Fibroblast of pulmonary artery (primary cell): ENCODE measurements around the gene NT5E.

ENCODE experiments used
- DNase-seq: peaks from one replicate; pipeline ENCODE4 v3.0.0-alpha.2; 2010; ENCODE audit warnings: low read depth
- H3K4me3 ChIP-seq: replicated peaks from 2 replicates; pipeline ENCODE4 v1.5.1; 2011; ENCODE audit warnings: low read depth, mild to moderate bottlenecking, control low read depth, low read length, moderate library complexity
- TF ChIP-seq, protein P1 (sequence below): IDR thresholded peaks from 2 replicates; pipeline ENCODE4 v1.5.1; 2011; ENCODE audit warnings: mild to moderate bottlenecking, control low read depth, low read length, inconsistent platforms; ENCODE audit errors: missing control alignments

NT5E gene

DNA sequence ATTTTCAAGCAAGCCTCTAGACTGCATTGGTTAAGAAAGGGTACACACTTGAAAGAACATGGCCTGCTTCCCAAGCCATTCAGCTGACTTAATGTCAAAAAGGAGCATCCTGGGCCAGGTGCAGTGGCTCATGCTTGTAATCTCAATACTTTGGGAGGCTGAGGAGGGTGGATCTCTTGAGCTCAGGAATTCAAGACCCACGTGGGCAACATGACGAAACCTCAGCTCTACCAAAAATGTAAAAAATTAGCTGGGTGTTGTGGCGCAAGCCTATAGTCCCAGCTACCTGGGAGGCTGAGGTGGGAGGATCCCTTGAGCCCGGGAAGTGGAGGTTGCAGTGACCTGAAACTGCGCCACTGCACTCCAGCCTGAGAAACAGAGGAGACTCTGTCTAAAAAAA lies 26.9 kb upstream of the NT5E start:
- TF ChIP-seq, protein P1, sequence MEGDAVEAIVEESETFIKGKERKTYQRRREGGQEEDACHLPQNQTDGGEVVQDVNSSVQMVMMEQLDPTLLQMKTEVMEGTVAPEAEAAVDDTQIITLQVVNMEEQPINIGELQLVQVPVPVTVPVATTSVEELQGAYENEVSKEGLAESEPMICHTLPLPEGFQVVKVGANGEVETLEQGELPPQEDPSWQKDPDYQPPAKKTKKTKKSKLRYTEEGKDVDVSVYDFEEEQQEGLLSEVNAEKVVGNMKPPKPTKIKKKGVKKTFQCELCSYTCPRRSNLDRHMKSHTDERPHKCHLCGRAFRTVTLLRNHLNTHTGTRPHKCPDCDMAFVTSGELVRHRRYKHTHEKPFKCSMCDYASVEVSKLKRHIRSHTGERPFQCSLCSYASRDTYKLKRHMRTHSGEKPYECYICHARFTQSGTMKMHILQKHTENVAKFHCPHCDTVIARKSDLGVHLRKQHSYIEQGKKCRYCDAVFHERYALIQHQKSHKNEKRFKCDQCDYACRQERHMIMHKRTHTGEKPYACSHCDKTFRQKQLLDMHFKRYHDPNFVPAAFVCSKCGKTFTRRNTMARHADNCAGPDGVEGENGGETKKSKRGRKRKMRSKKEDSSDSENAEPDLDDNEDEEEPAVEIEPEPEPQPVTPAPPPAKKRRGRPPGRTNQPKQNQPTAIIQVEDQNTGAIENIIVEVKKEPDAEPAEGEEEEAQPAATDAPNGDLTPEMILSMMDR: no peak
- no peak for DNase-seq
- H3K4me3 ChIP-seq: no peak overlapping the region

DNA sequence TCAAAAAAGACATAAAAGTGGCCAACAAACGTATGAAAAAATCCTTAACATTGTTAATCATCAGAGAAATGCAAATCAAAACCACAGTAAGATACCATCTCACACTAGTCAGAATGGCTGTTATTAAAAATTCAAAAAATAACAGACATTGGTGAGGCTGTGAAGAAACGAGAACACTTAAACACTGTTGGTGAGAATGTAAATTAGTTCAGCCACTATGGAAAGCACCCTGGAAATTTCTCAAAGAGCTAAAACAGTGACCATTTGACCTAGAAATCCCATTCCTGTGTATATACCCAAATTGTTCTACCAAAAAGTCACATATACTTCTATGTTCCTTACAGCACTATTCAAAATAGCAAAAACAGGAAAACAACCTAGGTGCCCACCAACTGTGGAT lies 24.9 kb upstream of the NT5E start:
- TF ChIP-seq, protein P1: no peak
- no peak for DNase-seq
- no peak overlapping the region for H3K4me3 ChIP-seq

DNA sequence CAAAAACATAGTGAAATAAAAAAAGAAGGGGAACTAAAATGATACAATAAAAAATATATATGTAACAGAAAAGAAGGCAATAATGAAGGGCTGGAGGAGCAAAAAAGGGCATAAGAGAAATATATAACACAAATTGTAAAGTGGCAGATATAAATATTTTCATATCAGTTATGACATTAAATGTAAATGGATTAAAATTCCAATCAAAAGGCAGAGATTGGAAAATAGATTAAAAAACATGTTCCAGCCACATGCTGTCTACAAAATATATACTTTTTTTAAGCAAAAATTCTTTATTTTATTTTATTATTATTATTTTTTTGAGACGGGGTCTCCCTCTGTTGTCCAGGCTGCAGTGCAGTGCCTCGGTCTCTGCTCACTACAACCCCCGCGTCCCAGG lies 23.9 kb upstream of the NT5E start:
- no peak overlapping the region for H3K4me3 ChIP-seq
- no peak for DNase-seq
- TF ChIP-seq, protein P1: no peak

DNA sequence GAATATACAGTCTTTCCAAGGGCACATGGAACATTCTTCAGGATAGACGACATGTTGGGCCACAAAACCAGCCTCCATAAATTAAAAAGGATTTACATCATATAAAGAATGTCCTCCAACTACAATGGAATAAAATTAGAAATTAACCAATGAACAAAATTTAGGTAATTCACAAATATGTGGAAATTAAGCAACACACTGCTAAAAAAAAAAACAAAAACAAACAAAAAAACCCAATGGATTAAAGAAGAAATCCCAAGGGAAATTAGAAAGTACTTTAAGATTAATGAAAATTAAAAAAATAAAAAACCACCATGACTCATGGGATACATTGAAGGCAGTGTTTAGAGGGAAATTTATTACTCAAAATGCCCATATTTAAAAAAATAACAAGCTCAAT lies 21.4 kb upstream of the NT5E start:
- H3K4me3 ChIP-seq: no peak overlapping the region
- DNase-seq: no peak
- TF ChIP-seq, protein P1: no peak

DNA sequence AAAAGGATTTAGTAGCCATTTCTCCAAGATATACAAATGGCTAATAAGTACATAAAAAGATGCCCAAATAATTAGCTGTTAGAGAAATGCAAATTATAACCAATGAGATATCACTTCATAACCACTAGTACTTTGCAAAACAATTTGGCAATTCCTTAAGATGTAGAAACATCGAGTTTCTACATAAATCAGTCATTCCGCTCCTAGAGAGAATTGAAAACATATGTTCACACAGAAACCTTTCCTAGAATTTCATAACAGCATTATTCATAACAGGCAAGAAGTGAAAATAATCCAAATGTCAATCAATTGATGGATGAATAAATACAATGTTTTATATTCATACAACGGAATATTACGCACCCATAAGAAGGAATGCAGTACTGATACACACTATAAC lies 20.5 kb upstream of the NT5E start:
- TF ChIP-seq, protein P1: no peak
- DNase-seq: no peak
- H3K4me3 ChIP-seq: no peak overlapping the region

DNA sequence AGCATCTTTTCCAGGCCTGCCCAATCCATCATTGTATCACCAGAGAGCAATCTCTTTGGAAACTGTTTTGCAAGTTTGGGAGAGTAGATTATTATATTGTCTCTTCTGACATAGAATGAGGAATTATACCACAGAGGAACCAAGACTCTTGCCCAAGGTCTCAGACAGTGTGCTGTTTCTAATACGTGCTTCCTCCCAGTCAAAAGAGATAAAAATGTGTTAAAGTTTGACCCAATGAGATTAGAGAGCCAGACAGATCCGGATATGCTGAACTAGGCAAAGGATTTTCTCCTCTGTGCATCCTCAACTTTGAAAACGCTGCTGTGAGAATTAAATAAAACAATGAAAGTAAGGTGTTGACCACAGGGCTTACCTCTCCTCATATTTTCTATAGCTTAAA lies 18.6 kb upstream of the NT5E start:
- no peak for DNase-seq
- TF ChIP-seq, protein P1: no peak
- H3K4me3 ChIP-seq: no peak overlapping the region

DNA sequence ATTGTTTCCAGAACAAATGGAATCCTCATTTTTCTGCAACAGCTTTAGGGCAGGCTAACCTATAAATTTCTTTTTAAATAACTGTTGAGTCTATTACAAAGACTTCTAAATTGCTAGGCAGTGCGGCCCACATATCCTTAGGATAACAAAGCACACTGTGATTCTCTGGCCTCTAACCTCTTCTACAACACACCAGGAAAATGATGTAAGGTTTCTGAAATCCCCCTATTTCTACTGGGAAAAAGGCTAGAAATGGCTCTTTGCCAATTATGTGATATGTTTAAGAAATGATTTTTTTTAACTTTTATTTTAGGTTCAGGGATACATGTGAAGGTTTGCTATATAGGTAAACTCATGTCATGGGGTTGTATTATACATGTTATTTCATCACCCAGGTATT lies 17.3 kb upstream of the NT5E start:
- H3K4me3 ChIP-seq: no peak overlapping the region
- TF ChIP-seq, protein P1: no peak
- DNase-seq: no peak
